ENCODE results near the gene CHDH. TPM values are rescaled to one million over a fixed set of nuclear protein-coding genes. Genes with fewer than 3 reads are reported as not detected.
A peak's percentile ranks its signal among the peaks of the same experiment; 100 is the strongest.

The CHDH gene
- total and polyA plus RNA-seq, 7 donors = 0.29 to 6.1 (median 2.0) TPM

DNA sequence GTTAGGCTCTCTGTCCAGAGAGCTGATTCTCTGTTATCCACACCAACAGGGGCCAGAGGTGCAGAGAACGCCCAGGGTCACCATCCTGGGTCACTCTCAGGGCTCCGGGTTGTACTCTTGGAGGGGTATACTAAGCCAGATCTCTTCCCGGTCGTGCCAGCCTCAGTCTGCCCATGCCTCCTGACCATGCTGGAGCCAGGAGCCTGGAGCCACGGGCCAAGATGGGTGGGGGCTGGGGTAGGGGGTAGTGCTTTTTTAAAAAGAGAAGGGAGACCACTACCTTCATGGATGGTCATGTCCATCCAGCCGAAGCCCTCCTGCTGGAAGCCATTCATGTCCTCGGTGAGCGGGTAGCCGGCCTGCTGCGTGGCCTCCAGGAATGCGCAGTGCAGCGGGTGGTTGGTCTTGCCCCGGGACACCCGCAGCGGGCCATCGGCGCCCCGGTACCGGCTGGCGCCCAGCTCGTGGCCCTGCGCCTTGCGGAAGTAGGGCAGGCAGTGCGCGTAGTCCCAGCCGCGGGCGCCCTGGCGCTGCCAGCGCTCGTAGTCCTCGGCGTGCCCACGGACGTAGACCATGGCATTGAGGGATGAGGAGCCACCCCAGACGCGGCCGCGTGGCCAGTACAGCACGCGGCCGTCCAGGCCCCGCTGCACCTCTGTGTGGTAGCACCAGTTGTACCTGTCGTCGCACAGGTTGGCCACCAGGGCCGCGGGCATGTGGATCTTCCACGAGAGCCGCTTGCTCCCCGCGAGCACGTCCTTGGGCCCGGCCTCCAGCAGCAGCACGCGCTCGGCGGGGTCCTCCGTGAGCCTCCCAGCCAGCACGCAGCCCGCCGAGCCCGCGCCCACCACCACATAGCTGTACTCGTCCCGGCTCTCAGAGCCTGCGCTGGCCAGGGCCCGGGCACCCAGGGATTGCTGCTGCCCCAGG is 22.9 kb downstream of the CHDH start:
- no peak overlapping the region for H3K27ac ChIP-seq
- ATAC-seq (no peak), DNase-seq (no peak)
- TF ChIP-seq, protein P1, sequence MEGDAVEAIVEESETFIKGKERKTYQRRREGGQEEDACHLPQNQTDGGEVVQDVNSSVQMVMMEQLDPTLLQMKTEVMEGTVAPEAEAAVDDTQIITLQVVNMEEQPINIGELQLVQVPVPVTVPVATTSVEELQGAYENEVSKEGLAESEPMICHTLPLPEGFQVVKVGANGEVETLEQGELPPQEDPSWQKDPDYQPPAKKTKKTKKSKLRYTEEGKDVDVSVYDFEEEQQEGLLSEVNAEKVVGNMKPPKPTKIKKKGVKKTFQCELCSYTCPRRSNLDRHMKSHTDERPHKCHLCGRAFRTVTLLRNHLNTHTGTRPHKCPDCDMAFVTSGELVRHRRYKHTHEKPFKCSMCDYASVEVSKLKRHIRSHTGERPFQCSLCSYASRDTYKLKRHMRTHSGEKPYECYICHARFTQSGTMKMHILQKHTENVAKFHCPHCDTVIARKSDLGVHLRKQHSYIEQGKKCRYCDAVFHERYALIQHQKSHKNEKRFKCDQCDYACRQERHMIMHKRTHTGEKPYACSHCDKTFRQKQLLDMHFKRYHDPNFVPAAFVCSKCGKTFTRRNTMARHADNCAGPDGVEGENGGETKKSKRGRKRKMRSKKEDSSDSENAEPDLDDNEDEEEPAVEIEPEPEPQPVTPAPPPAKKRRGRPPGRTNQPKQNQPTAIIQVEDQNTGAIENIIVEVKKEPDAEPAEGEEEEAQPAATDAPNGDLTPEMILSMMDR (IDR thresholded peaks at IDR 0.05) = no peak
- peaks cover 0 to 10% of the 10 kb centered on the region in 2 donors for H3K36me3 ChIP-seq (ENCODE audit: insufficient read depth in 1 of 2, low read depth in 1 of 2)
- H3K9me3 ChIP-seq = no peaks in the 10 kb centered on the region
- 96 to 97% (median 97%) methylated on average over 58 to 67 of the region's 67 CpGs for WGBS, 3 donors
- H3K4me3 ChIP-seq = no peak overlapping the region
- H3K27me3 ChIP-seq (ENCODE audit: insufficient read depth in 3 of 3, low read length in 2 of 3) = no peaks in the 10 kb centered on the region
- peaks cover 14% of the 10 kb centered on the region for H3K4me1 ChIP-seq
- intact Hi-C loops (cut with DNase I) = no loop called here

DNA sequence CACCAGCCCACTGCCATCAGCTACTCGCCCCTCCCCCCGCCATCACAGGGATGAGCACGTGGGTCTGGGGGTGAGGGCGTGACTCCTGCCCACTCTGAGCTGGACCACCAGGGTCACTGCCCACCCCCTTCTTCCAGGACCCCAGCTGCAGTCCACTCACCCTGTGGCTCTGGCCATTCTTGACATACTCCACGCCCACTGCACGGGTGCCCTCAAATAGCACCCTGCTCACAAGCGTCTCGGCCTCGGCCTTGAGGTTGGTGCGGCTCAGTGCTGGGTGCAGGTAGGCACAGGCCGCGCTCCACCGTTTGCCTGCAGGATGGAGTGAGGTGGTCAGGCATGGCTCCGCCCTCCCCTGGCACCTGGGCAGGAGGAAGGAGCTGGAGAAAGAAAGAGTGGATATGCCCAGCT is 23.9 kb downstream of the CHDH start:
- ATAC-seq = no peak
- Histone ChIP-seq H3K27ac (peak overlapping the region; percentile 43), H3K27me3 (ENCODE audit: insufficient read depth in 3 of 3, low read length in 2 of 3) (no peaks in the 10 kb centered on the region), H3K4me3 (no peak overlapping the region), H3K4me1 (peaks cover 14% of the 10 kb centered on the region), H3K36me3 (ENCODE audit: insufficient read depth in 1 of 2, low read depth in 1 of 2) (peaks cover 0 to 16% of the 10 kb centered on the region in 2 donors), H3K9me3 (no peaks in the 10 kb centered on the region)
- TF ChIP-seq, protein P1 (IDR thresholded peaks at IDR 0.05) = no peak
- intact Hi-C loops (cut with DNase I) = no loop called here
- WGBS, 3 donors = 84 to 89% (median 88%) methylated on average over 13 to 14 of the region's 14 CpGs
- DNase-seq = no peak

DNA sequence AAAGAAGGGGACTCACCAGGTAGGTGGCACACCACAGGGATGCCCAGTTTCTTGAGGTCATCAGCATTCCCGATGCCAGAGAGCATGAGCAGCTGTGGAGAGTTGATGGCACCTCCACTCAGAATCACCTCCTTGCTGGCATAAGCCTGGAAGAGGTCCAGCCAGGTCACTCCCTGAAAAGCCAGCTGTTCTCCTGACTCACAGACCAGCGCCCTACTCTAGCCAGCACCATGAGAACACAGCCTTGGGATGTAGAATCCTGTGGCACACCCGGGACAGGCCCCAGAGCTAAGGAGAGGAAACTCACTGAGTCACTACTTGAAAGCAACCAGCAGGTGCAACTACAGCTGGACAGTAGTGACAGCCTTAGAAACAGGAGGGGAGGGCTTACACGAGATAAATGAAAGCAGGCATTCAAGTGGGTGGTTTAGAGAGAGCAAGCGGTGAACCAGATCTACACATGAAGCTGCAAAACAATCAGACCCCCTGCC is 24.5 kb downstream of the CHDH start:
- Histone ChIP-seq H3K4me1 (peaks cover 14% of the 10 kb centered on the region), H3K27me3 (ENCODE audit: insufficient read depth in 3 of 3, low read length in 2 of 3) (no peaks in the 10 kb centered on the region), H3K4me3 (no peak overlapping the region), H3K27ac (peak overlapping the region; percentile 43), H3K9me3 (no peaks in the 10 kb centered on the region), H3K36me3 (ENCODE audit: insufficient read depth in 1 of 2, low read depth in 1 of 2) (peaks cover 0 to 16% of the 10 kb centered on the region in 2 donors)
- ATAC-seq (peak; percentile 90 to 95 (median 92)), DNase-seq (peak; percentile 46 to 74)
- TF ChIP-seq, protein P1 (IDR thresholded peaks at IDR 0.05) = no peak
- intact Hi-C loops (cut with DNase I) = no loop called here
- 48 to 50% (median 50%) methylated on average over 5 of the region's 5 CpGs for WGBS, 3 donors

DNA sequence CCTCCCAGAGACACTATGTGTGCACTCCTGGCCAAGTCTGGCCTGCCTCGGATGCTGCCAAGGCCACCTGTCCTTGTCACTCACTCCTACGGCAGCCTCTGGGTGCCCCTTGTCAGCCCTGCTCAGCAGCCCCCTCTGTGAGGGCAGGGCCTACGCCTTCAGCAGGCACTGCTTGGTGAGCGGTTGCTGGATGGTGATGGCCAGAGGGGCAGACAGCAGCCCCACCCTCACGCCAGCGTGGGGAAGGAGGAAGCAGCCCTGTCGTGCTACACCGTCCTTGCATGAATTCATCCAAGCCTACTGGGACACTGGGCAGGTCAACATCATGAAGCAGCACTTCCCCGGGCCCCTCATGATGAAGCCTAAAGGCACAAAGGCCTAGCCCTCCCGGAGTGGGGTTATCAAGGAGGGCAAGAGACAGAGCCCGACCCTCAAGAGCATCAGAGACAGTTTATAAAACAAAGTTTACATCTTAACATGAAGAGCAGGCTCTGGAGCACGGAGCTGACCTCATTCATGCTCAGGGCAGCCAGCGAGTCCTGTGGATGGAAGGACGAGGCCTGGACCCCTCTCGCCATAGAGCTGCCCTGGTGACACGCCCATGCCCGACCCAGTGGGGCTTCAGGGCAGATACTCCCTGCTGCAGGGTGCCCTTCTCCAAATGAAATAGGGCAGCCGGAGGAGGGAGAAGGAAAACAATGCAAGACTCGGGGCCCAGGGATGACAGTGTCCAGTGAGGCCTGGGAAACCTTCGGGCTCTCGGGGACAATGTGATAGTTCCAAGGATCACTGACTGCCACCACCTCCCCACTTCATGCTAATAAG is 25.3 kb downstream of the CHDH start:
- 61 to 71% (median 61%) methylated on average over 18 to 21 of the region's 21 CpGs for WGBS, 3 donors
- peak overlapping the region; percentile 43 for H3K27ac ChIP-seq
- intact Hi-C loops (cut with DNase I) = no loop called here

More for the DNA sequence above, 25.3 kb downstream of the CHDH start:
- peaks cover 14% of the 10 kb centered on the region for H3K4me1 ChIP-seq
- peak; percentile 66 to 83 (median 80) for ATAC-seq
- H3K27me3 ChIP-seq (ENCODE audit: insufficient read depth in 3 of 3, low read length in 2 of 3) = no peaks in the 10 kb centered on the region
- H3K4me3 ChIP-seq = no peak overlapping the region
- TF ChIP-seq, protein P1 (IDR thresholded peaks at IDR 0.05) = no peak
- DNase-seq = peak in 1 of 2 donors; percentile 40
- H3K36me3 ChIP-seq (ENCODE audit: insufficient read depth in 1 of 2, low read depth in 1 of 2) = peaks cover 0 to 16% of the 10 kb centered on the region in 2 donors
- H3K9me3 ChIP-seq = no peaks in the 10 kb centered on the region
